CD4-positive, alpha-beta T cell treated with Interleukin-4 for 4 hours (primary cell): Measurements from ENCODE around the gene ALOX15B.

Source experiments
- DNase-seq: peaks from one replicate; pipeline ENCODE4 v3.0.0-alpha.2; 2020

ALOX15B gene

GRCh38 chr17:8038954-8039610 is at the start of gene ALOX15B:
ALOX15B (plus strand) TSS chr17:8039059; CDS start chr17:8039156, 97 bp downstream.
- no peak for DNase-seq

GRCh38 chr17:7989781-7990655 is 48.8 kb upstream of the ALOX15B start:
- DNase-seq, result peak; percentile 86

- no peak for DNase-seq
These were observed 46.3 kb upstream of the ALOX15B start for GRCh38 chr17:7992516-7992915.

GRCh38 chr17:7992924-7993323 is 45.9 kb upstream of the ALOX15B start:
- peak; percentile 36 for DNase-seq

GRCh38 chr17:7993972-7994589 is 44.8 kb upstream of the ALOX15B start:
- DNase-seq, result no peak

- no peak for DNase-seq
These were observed 43.1 kb upstream of the ALOX15B start for GRCh38 chr17:7995724-7996123.

GRCh38 chr17:7997186-7997585 is 41.7 kb upstream of the ALOX15B start:
- peak; percentile 26 for DNase-seq

- DNase-seq, result no peak
These were observed 36.7 kb upstream of the ALOX15B start, which contains the start of gene GUCY2D for GRCh38 chr17:8001976-8002720. GUCY2D (plus strand) TSS chr17:8002615; CDS start chr17:8003048, 433 bp downstream.

GRCh38 chr17:8002721-8003593 is 35.9 kb upstream of the ALOX15B start:
- DNase-seq, result no peak

GRCh38 chr17:8003594-8004181 is 35.2 kb upstream of the ALOX15B start:
- no peak for DNase-seq

GRCh38 chr17:8004899-8005298 is 34.0 kb upstream of the ALOX15B start:
- DNase-seq, result no peak

GRCh38 chr17:8005357-8005756 is 33.5 kb upstream of the ALOX15B start:
- no peak for DNase-seq

GRCh38 chr17:8005967-8006730 is 32.7 kb upstream of the ALOX15B start:
- DNase-seq, result no peak

GRCh38 chr17:8006836-8007680 is 31.8 kb upstream of the ALOX15B start:
- DNase-seq, result no peak

- no peak for DNase-seq
These were observed 31.0 kb upstream of the ALOX15B start for GRCh38 chr17:8007836-8008235.

GRCh38 chr17:8012045-8012580 is 26.7 kb upstream of the ALOX15B start:
- DNase-seq, result no peak

- no peak for DNase-seq
These were observed 25.7 kb upstream of the ALOX15B start for GRCh38 chr17:8012996-8013640.

GRCh38 chr17:8013731-8014557 is 24.9 kb upstream of the ALOX15B start:
- DNase-seq, result no peak
